Measurements from ENCODE around the gene STMP1.

DNA sequence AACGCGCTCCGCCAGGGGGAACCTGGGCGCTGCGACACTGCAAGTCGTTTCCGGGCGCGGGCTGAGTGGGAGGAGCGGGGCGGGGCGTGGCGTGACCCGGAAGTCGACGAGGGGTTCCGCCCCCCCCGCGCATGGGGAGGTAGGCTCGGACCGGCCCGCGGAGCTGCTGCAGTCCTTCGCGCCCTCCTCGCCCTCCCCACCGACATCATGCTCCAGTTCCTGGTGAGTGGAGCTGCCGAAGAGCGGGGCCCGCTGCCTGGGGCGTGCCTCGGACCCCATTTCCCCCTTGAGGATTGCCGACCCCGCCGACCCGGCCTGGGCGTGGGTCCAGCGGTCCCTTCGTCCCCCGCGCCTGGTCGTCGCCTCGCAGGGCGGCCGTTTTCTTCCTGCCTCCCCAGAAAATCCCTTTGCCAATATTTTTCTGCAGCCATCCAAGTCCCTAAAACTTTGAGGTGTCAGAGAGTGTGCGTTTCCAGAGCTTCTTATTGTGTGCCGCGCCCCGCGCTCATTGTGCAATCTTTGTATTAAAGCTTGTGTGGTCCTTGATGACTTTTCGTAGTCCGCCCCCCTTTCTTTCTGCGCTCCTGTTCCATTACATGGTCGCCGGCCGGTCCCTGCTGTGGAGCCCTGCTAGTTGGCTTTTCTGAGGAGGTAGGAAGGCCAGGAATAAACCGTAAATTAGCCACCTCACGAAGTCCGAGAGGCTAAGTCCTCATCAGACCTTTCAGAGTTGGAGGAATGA is at the start of gene STMP1:
- no peak for TF ChIP-seq EZH2 (IDR thresholded peaks at IDR 0.05)
- peak; percentile 96 for TF ChIP-seq POLR2AphosphoS5 (IDR thresholded peaks at IDR 0.05; ENCODE audit: borderline replicate concordance, low read depth, low read length)
- no peak for TF ChIP-seq FOXP2 (optimal IDR thresholded peaks at IDR 0.05; ENCODE audit: control extremely low read depth, extremely low read length, insufficient read depth)
